A549 (cell line): ENCODE results near the gene EEF1B2.
"Not testable (repeated sequence)": the region's sequence is repeated elsewhere in the genome, so short reads cannot be mapped to it uniquely, and the experiment has no call there.

Experiments
- CBX2 ChIP-seq: fragments of 200-600 bp; sonication (generic); IDR thresholded peaks from 2 replicates; pipeline ENCODE4 v1.6.1; 2016; ENCODE audit warnings: low read depth, mild to moderate bottlenecking, borderline replicate concordance
- CHD2 ChIP-seq: fragments of 150-350 bp; IDR thresholded peaks from 2 replicates; pipeline ENCODE4 v1.6.1; 2014; ENCODE audit warnings: low read length; ENCODE audit not compliant: partially characterized antibody
- POLR2A ChIP-seq: IDR thresholded peaks from 2 replicates; pipeline ENCODE4 v1.6.1; 2012; ENCODE audit warnings: mild to moderate bottlenecking, low read length

DNA sequence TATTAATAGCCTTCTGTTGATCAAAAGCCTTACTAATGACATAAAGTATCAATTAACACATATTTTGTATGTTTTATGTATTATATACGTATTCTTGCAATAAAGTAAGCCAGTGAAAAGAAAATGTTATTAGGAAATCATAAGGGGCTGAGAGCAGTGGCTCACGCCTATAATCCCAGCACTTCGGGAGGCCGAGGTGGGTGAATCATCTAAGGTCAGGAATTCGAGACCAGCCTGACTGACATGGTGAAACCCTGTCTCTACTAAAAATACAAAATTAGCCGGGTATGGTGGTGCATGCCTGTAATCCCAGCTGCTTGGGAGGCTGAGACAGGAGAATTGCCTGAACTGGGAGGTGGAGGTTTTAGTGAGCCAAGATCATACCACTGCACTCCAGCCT, 21.8 kb downstream of the EEF1B2 start:
- not testable (repeated sequence) for TF ChIP-seq POLR2A, CHD2, CBX2
